HCT116 (cell line): ENCODE results near the gene CRYBB1.

Source experiments
- CEBPB ChIP-seq: IDR thresholded peaks from 2 replicates; pipeline ENCODE4 v1.6.1; 2012; ENCODE audit warnings: low read depth
- CTCF ChIP-seq, 3 experiments: fragments of 200-600 bp in 1 of 3; sonication (generic) in 1 of 3; IDR thresholded peaks in 2 of 3; conservative IDR thresholded peaks in 1 of 3; 2 replicates each; pipeline ENCODE4 v1.5.1; 2012 to 2017; ENCODE audit warnings: low read depth in 2 of 3, low read length in 2 of 3, antibody characterized with exemption in 1 of 3, borderline replicate concordance in 1 of 3, control low read depth in 1 of 3, mild to moderate bottlenecking in 1 of 3, mixed read lengths in 1 of 3, mixed run types in 1 of 3, moderate library complexity in 1 of 3; ENCODE audit not compliant: insufficient read depth in 1 of 3
- EGR1 ChIP-seq: IDR thresholded peaks from 2 replicates; pipeline ENCODE4 v1.6.1; 2012; ENCODE audit warnings: low read depth
- JUND ChIP-seq: IDR thresholded peaks from 2 replicates; pipeline ENCODE4 v1.6.1; 2012
- MAX ChIP-seq: IDR thresholded peaks from 2 replicates; pipeline ENCODE4 v1.6.1; 2012
- POLR2A ChIP-seq: IDR thresholded peaks from 2 replicates; pipeline ENCODE4 v1.7.0; 2011; ENCODE audit warnings: borderline replicate concordance; ENCODE audit not compliant: insufficient read depth, insufficient read length; ENCODE audit errors: extremely low read depth
- POLR2AphosphoS5 ChIP-seq: IDR thresholded peaks from 2 replicates; pipeline ENCODE4 v1.6.1; 2011; ENCODE audit warnings: mild to moderate bottlenecking, low read depth, low read length, moderate library complexity
- RAD21 ChIP-seq: IDR thresholded peaks from 2 replicates; pipeline ENCODE4 v1.6.1; 2012; ENCODE audit warnings: low read depth, mild to moderate bottlenecking
- SP1 ChIP-seq: IDR thresholded peaks from 2 replicates; pipeline ENCODE4 v1.6.1; 2012; ENCODE audit warnings: low read depth
- TCF7L2 ChIP-seq: IDR thresholded peaks from 2 replicates; pipeline ENCODE4 v1.7.0; 2011; ENCODE audit warnings: borderline replicate concordance, inconsistent platforms; ENCODE audit not compliant: insufficient read depth, insufficient read length; ENCODE audit errors: extremely low read depth
- ZFX ChIP-seq: fragments of 450-650 bp; IDR thresholded peaks from 2 replicates; pipeline ENCODE4 v1.6.1; 2017
- ZNF274 ChIP-seq: fragments of 200-500 bp; sonication (Bioruptor generic); IDR thresholded peaks from 2 replicates; pipeline ENCODE4 v1.6.1; 2014; ENCODE audit warnings: mild to moderate bottlenecking, low read depth, low read length, inconsistent platforms

- TF ChIP-seq CEBPB (no peak), CTCF (IDR thresholded peaks at IDR 0.05 in 2 of 3, conservative IDR thresholded peaks at IDR 0.05 in 1 of 3; ENCODE audit: borderline replicate concordance in 1 of 3, insufficient read depth in 1 of 3, low read depth in 2 of 3, low read length in 2 of 3) (no peak), JUND (no peak), EGR1 (no peak), POLR2A (no peak), ZFX (no peak), TCF7L2 (no peak), MAX (no peak), ZNF274 (no peak), POLR2AphosphoS5 (no peak), SP1 (no peak), RAD21 (no peak)
These were observed 49.6 kb downstream of the CRYBB1 start for GRCh38 chr22:26568207-26568706.
